ENCODE results near the gene DIS3L2. TPM values are rescaled to one million over a fixed set of nuclear protein-coding genes. Genes with fewer than 3 reads are reported as not detected.

DIS3L2 gene
- total and polyA plus RNA-seq, 2 of the 8 experiments (the other 6 are each of a cell fraction or from before 2014, with no cell fraction given) = 11.5 to 21.6 TPM

DNA sequence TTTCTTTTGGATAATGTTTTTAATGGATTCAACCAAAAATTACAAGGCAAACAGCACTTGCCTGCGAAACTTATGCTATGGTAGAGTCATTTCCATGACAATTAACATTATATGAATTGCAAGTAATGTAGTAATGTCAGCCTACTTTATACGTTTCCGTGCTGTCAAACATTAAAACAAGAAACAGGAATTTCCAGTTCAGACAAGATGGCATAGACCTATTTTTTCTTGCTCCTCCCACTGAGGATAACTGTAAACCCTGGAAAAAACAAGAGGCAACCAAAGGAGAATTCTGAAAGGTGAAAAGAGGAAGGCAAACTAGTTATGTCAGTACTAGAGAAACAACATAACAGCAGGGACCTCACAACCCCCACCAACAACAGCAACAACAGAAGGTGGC, 170.7 kb downstream of the DIS3L2 start:
- Histone ChIP-seq H4K20me1 (replicated peaks in 1 of 2; ENCODE audit: control insufficient read depth in 1 of 2, insufficient read depth in 2 of 2, low read length in 2 of 2) (peaks cover 0 to 3% of the 10 kb centered on the region in 2 experiments), H3K79me2 (ENCODE audit: control insufficient read depth in 1 of 2, insufficient read depth in 2 of 2, low read length in 2 of 2) (no peaks in the 10 kb centered on the region), H3K9ac (replicated peaks in 1 of 4; ENCODE audit: extremely low read depth in 1 of 4, low read depth in 3 of 4, low read length in 3 of 4) (no peak overlapping the region), H4K8ac (ENCODE audit: extremely low read depth, insufficient read depth, low read length) (no peak overlapping the region), H2BK15ac (ENCODE audit: low read length) (no peak overlapping the region), H3K4me1 (replicated peaks in 1 of 4; ENCODE audit: control insufficient read depth in 3 of 4, insufficient read depth in 4 of 4, low read length in 3 of 4) (peaks cover 0 to 4% (median 0%) of the 10 kb centered on the region in 4 experiments; a peak in 2 of 7 replicates), H2BK12ac (ENCODE audit: low read depth, low read length) (no peak overlapping the region), H2BK5ac (ENCODE audit: low read depth, low read length) (no peak overlapping the region), H3K4me2 (ENCODE audit: insufficient read depth in 1 of 2, low read depth in 2 of 2, low read length in 2 of 2) (no peak overlapping the region), H3K9me3 (ENCODE audit: insufficient read depth in 2 of 2, low read depth in 1 of 2, low read length in 1 of 2) (no peaks in the 10 kb centered on the region), H3K56ac (replicated peaks; ENCODE audit: insufficient read length, low read depth, low read length) (no peak overlapping the region), H2BK20ac (ENCODE audit: low read length) (no peak overlapping the region), H4K5ac (ENCODE audit: insufficient read length, low read depth, low read length) (no peak overlapping the region), H3K4ac (replicated peaks; ENCODE audit: insufficient read length, low read depth, low read length) (no peak overlapping the region), H3K27me3 (replicated peaks in 1 of 4; ENCODE audit: control insufficient read depth in 3 of 4, extremely low read depth in 1 of 4, insufficient read depth in 3 of 4, low read length in 3 of 4) (no peaks in the 10 kb centered on the region), H3K14ac (ENCODE audit: insufficient read length) (no peak overlapping the region), H3K36me3 (ENCODE audit: control insufficient read depth in 2 of 4, insufficient read depth in 4 of 4, low read length in 3 of 4) (no peaks in the 10 kb centered on the region), H3K27ac (ENCODE audit: low read depth, low read length) (no peak overlapping the region), H2AFZ (ENCODE audit: low read length) (no peak overlapping the region), H3K23ac (ENCODE audit: insufficient read length) (no peak overlapping the region), H3K23me2 (ENCODE audit: low read depth, low read length) (no peaks in the 10 kb centered on the region), H2BK120ac (replicated peaks; ENCODE audit: low read depth, low read length) (no peak overlapping the region), H3K18ac (ENCODE audit: extremely low read depth, low read length) (no peak overlapping the region), H3K4me3 (ENCODE audit: extremely low read depth in 1 of 4, insufficient read depth in 2 of 4, low read depth in 3 of 4, low read length in 4 of 4) (no peak overlapping the region), H3K79me1 (ENCODE audit: low read depth, low read length) (no peaks in the 10 kb centered on the region), H2AK5ac (ENCODE audit: low read depth, low read length) (no peak overlapping the region), H4K91ac (replicated peaks; ENCODE audit: insufficient read length, low read length) (no peak overlapping the region)
- POLR2A ChIA-PET (ENCODE audit: partially characterized antibody) = interaction anchor here (0.5 to 1.3 kb wide), 2 partner anchors 9 to 139 kb away, joined by 3 to 4 read pairs; no protein-coding TSS in a partner anchor
- no peak for FAIRE-seq
- WGBS, 2 experiments (ENCODE audit: extremely low coverage in 1 of 2, insufficient coverage in 1 of 2, insufficient read length in 1 of 2, insufficient replicate concordance in 2 of 2, low coverage in 1 of 2, low lambda C conversion rate in 2 of 2, missing lambda C conversion rate in 1 of 2) = 86% methylated on average over 3 of the region's 3 CpGs; no CpG with 5 or more reads in 1 of the 2 experiments
- CTCF ChIA-PET (ENCODE audit: partially characterized antibody) = interaction anchor here (0.7 kb wide), 1 partner anchor 207 kb away, joined by 3 read pairs; no protein-coding TSS in a partner anchor
- DNase-seq (ENCODE audit: low read depth in 1 of 2, low spot score in 2 of 2) = no peak
- TF ChIP-seq CBX8 (IDR thresholded peaks at IDR 0.05; ENCODE audit: borderline replicate concordance, low read depth, low read length) (no peak), SIN3A (conservative IDR thresholded peaks at IDR 0.05 in 1 of 2, IDR thresholded peaks at IDR 0.05 in 1 of 2; ENCODE audit: low read depth in 1 of 2, low read length in 2 of 2) (no peak), CREB1 (IDR thresholded peaks at IDR 0.05) (no peak), CTBP2 (IDR thresholded peaks at IDR 0.05; ENCODE audit: borderline replicate concordance, insufficient read depth, insufficient read length, low read length) (no peak), RAD21 (IDR thresholded peaks at IDR 0.05 in 1 of 2, conservative IDR thresholded peaks at IDR 0.05 in 1 of 2; ENCODE audit: low read depth in 2 of 2, low read length in 2 of 2) (no peak), PHF8 (conservative IDR thresholded peaks at IDR 0.05; ENCODE audit: low read depth, low read length) (no peak), JUND (IDR thresholded peaks at IDR 0.05; ENCODE audit: low read length) (no peak), BCL11A (IDR thresholded peaks at IDR 0.05; ENCODE audit: low read depth in 2 of 2, low read length in 2 of 2) (no peak)

All from H1 (cell line).